ENCODE results near the gene FBXL14. TPM values are rescaled to one million over a fixed set of nuclear protein-coding genes. Genes with fewer than 3 reads are reported as not detected.

Gene FBXL14
- total and polyA plus RNA-seq, 10 donors, result 1.9 to 21.4 (median 18.7) TPM

GRCh38 chr12:1519642-1520041 is 74.7 kb downstream of the FBXL14 start:
- Histone ChIP-seq H3K36me3 (no peaks in the 10 kb centered on the region), H3K4me1 (no peaks in the 10 kb centered on the region), H3K27me3 (replicated peaks in 1 of 7) (peaks cover 0 to 52% (median 0%) of the 10 kb centered on the region in 7 donors), H3K27ac (no peak overlapping the region), H3K4me3 (no peak overlapping the region), H3K9me3 (peaks cover 0 to 17% (median 9%) of the 10 kb centered on the region in 8 donors)
- intact Hi-C loops (cut with DNase I; ENCODE audit: low total_unique reads), result no loop called here
- WGBS, 5 donors, result 60 to 81% (median 76%) methylated on average over 5 of the region's 5 CpGs
- DNase-seq, result no peak
- TF ChIP-seq POLR2A (IDR thresholded peaks at IDR 0.05), result no peak
- TF ChIP-seq CTCF (IDR thresholded peaks at IDR 0.05 in 8 of 11, conservative IDR thresholded peaks at IDR 0.05 in 3 of 11), result no peak
- no peak for TF ChIP-seq POLR2AphosphoS5 (IDR thresholded peaks at IDR 0.05)

GRCh38 chr12:1518591-1519516 is 75.5 kb downstream of the FBXL14 start:
- Histone ChIP-seq H3K27me3 (replicated peaks in 1 of 7) (peaks cover 0 to 45% (median 0%) of the 10 kb centered on the region in 7 donors), H3K4me3 (no peak overlapping the region), H3K27ac (no peak overlapping the region), H3K9me3 (peaks cover 0 to 17% (median 9%) of the 10 kb centered on the region in 8 donors), H3K36me3 (no peaks in the 10 kb centered on the region), H3K4me1 (no peaks in the 10 kb centered on the region)
- WGBS, 5 donors, result 64 to 76% (median 69%) methylated on average over 25 to 29 of the region's 29 CpGs
- TF ChIP-seq CTCF (IDR thresholded peaks at IDR 0.05 in 8 of 11, conservative IDR thresholded peaks at IDR 0.05 in 3 of 11) (no peak), POLR2A (IDR thresholded peaks at IDR 0.05) (no peak), POLR2AphosphoS5 (IDR thresholded peaks at IDR 0.05) (no peak)
- intact Hi-C loops (cut with DNase I; ENCODE audit: low total_unique reads), result no loop called here
- no peak for DNase-seq

GRCh38 chr12:1517734-1518525 is 76.5 kb downstream of the FBXL14 start:
- H3K4me3 ChIP-seq, result no peak overlapping the region
- peaks cover 0 to 36% (median 0%) of the 10 kb centered on the region in 7 donors for H3K27me3 ChIP-seq (replicated peaks in 1 of 7)
- no peak for TF ChIP-seq POLR2AphosphoS5 (IDR thresholded peaks at IDR 0.05)
- TF ChIP-seq POLR2A (IDR thresholded peaks at IDR 0.05), result no peak
- TF ChIP-seq CTCF (IDR thresholded peaks at IDR 0.05 in 8 of 11, conservative IDR thresholded peaks at IDR 0.05 in 3 of 11), result no peak
- DNase-seq, result no peak
- peaks cover 0 to 17% (median 9%) of the 10 kb centered on the region in 8 donors for H3K9me3 ChIP-seq
- H3K36me3 ChIP-seq, result no peaks in the 10 kb centered on the region
- H3K4me1 ChIP-seq, result no peaks in the 10 kb centered on the region
- intact Hi-C loops (cut with DNase I; ENCODE audit: low total_unique reads), result no loop called here
- WGBS, 5 donors, result 77 to 86% (median 80%) methylated on average over 8 of the region's 8 CpGs
- no peak overlapping the region for H3K27ac ChIP-seq
